GM21723 (cell line): Measurements from ENCODE around the gene RYR2.

ENCODE experiments used
- ATAC-seq: cut with Tn5 transposase; IDR thresholded peaks from one replicate; pipeline ENCODE4 v1.9.1; 2021; ENCODE audit warnings: mild to moderate bottlenecking, moderate library complexity; ENCODE audit not compliant: unreplicated experiment

RYR2 gene

DNA sequence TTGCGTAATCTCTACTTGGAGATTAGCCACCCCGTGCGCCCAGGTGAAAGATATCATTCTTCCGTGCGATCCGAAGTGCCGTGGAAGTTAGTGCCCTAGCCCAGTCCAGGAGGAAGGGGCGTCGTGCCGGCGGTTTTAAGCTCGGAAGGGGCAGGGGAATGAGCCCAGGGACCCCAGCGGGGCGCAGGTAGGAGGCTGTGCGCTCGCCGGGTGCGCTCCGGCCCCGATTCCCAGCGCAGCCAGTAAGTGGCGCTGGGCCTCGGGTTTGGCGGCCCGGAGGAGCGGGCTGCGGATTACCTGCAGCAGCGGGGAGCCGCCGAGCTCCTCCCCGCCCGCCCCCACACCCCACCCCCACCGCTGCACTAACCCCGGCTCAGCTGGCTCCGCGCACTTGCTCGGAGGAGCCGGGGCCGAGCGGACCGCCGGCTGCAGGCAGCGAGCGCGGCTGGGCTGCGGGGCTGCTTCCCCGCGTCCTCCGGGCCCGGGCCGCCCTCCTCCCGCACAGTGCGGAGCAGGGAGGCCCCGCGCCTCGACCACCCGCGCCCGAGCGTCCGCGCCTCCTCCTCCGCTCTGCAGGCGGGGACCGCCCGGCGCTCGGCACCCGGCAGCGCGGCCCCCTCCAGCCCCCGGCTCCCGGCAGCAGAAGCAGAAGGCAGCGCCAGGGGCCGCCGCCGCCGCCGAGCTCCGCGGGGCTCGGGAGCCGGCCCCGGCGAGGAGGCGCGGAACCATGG is at the start of gene RYR2:
RYR2 (plus strand) TSS at position 390 of the 731 bp plus-strand sequence; CDS start at position 728, 338 bp downstream.
- ATAC-seq: no peak

DNA sequence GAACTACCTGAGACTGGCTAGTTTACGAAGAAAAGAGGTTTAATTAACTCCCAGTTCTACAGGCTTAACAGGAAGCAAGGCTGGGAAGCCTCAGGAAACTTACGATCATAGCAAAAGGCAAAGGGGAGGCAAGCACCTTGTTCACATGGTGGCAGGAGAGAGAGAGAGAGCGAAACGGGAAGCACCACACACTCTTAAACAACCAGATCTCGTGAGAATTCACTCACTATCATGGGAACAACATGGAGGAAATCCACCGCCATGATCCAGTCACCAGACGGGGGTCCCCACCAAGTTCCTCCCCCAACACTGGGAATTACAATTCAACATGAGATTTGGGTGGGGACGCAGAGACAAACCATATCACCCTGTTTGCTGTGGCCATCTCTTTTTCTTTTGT is 49.5 kb upstream of the RYR2 start:
- ATAC-seq: no peak

DNA sequence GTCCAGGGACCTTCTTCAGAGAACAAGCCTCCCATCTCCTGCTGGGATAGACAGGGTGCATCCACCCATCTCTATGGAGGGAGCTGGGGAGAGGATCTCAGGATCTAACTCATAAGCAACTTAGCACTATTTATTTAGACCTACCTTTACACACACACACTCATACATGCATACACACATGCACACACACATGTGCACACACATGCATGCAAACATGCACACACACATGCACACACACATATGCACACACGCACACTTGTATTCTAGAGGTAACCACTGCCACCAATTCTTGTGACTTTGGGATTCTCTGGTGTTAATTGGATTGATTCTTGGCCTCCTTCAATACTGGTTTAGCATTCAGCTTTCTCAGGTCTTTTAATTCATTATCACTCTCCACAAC is 47.5 kb upstream of the RYR2 start:
- ATAC-seq: no peak

DNA sequence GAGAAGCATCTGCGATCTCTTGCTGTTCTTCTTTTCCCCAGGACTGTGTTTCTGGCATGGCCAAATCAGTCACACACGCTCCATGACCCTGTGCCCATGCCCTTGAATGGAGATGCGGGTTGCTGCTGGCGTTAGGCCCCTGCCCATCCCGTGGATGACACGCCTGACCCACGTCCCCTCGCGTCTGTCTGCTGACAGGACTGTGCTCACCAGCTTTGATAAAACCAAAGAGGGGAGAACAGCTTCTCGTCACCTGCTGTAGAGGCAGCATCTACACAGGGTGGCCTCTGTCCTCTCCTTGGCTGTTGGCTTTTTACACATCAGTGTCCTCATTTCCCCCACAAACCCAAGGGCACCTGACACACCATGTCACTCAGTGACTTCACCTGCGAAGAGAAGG is 44.6 kb upstream of the RYR2 start:
- ATAC-seq: no peak

DNA sequence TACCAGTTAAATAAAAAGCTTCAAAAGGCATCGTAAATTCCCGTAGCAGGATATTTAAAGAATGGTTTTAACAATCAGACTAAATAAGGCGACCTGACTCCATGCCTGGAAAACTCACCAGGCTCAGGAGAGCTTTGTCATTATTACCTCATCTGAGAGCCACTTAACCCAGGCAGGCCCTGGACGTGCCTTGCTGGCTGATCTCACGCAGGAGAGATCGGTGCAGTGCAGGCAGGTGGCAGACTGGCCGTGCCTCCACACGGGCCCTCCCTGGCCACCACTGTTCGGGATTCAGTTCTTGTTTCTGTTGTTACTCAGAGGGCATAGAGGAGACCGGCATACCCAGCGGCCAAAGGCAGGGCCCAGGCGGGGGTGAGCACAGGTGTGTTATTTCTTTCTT is 44.1 kb upstream of the RYR2 start:
- no peak for ATAC-seq

DNA sequence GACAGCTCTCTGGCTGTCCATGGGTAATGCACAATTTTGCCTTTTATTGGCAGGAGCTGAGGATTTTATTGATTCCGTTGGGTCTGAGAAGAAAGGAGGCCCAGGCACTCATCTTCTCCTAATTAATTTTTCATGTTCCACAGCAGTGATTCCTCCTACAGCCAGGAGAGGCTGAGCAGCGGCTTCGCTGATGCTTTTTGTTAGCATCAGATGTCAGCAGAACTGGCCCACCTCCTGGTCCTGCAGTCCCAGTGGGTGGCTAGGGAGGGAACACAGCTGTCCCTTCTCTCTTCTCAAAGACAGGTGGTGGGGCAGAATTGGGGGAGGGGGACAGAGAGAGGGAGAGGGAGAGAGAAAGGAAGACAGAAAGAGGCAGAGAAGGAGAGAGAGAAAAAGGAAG is 43.4 kb upstream of the RYR2 start:
- ATAC-seq: no peak

DNA sequence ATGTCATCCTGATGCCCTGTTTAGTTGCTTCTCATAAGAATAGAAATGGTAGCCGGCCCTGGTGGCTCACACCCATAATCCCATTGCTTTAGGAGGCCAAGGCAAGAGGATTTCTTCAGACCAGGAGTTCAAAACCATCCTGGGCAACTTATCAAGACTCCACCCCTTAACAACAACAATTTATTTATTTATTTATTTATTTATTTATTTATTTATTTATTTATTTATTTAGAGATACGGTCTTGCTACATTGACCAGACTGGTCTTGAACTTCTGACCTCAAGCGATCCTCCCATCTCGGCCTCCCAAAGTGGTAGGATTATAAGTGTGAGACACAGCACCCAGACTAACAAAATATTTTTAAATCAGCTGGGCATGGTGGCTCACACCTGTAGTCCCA is 41.8 kb upstream of the RYR2 start:
- no peak for ATAC-seq

DNA sequence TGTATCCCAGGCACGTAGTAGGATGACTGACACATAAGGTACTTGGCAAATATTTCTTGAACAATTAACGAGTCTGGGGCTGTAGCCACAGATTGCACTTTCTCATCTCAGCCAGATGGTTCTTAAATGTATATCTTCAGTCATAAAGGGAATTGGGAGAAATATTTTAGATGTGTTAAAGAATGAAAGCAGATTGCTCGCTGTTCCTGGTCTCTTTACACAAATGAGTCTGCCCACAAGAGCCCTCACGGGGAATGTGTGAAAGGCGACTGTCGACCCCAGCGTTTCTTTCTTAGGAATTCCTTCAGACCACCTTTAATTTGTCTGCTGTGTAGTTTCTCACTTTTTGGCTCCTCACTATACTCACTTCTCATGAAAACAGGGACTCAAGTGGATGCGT is 38.5 kb upstream of the RYR2 start:
- ATAC-seq: no peak

DNA sequence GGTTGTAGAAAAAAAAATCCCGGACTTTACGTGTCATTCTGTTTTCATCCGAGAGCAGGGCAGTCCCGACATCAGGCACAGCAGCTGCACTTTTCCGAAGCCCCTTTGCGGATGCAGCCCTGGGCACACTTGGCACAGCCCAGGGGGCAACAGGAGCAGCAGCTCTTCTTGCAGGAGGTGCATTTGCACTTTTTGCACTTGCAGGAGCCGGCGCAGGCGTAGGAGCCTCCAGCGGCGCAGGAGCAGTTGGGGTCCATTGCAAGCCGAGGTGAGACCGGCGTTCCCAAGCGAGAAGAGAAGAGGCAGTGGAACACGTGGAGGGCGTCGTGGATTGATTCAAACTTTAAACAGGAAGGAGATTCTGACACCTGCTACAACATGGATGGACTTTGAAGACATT is 37.9 kb upstream of the RYR2 start, which contains the start of gene MT1HL1:
MT1HL1 (minus strand) TSS at position 326 of the 400 bp plus-strand sequence; CDS start at position 257, 69 bp downstream.
- ATAC-seq: no peak

DNA sequence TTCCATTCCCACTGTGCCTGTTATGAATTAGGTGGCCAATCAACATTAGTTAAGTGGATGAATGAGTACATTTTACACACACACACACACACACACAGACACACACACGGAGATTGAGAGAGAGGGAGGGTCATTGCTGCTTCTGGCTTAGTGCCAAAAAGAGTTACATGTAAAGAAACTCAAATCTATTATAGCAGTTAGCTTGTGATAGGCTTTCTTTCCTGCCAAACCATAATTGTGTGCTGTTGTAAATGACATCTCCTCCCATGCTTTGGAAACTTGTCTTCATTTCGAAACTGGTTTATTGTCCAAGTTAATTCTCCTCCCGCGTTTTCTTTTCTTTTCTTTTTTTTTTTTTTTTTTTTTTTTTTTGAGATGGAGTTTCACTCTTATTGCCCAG is 36.3 kb upstream of the RYR2 start:
- ATAC-seq: no peak

DNA sequence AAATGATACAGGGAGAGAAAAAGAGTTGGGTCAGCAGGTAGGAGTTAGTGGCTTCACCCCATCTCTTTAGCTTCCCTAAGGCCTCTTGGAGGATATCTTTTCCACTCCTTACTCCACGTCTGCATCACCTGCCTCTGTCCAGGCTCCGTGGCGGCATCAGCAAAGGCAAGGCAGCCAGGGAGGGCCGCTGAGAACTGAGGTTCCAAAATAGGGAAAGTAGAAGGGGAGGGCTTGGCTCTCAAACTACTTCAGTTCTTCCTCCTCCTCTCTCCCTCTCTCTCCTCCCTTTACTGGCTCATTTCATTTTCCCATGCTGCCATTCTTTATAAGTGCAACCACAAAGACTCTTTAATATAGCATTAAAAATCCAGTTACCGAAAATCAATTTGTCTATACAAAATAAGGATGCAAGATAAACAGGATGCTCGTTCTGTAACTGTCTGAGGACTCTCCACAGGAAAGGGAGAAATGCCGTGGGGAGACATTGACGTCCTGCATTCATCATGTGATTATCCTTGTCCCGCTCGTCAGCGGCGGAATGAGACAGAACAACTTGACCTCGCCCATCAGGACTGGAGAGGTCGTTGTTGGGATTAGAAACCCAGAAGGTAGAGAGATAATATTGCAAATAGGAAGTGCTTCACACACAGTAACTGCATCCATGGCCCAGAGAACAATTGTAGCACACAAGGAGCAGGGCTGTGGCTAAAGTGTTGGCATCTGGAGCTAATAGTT is 34.7 kb upstream of the RYR2 start:
- ATAC-seq: no peak

DNA sequence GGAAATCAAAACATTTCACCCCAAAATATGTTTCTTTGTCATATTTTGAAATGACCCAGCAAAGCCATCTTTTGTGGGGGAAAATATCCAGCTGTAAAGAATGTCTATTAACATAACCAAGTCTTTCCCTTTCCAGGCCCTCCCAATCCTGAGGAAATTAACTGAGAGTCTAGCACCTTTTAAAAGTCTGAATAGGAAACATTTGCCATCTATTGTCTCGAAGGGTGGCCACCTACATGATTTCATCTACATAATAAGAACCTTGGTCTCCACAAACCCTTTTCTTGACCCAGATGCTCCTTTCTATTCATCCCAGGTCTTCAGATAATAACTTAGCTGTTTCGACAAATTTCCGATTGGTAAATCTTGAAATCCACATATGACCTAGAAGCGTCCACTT is 32.4 kb upstream of the RYR2 start:
- ATAC-seq: no peak

DNA sequence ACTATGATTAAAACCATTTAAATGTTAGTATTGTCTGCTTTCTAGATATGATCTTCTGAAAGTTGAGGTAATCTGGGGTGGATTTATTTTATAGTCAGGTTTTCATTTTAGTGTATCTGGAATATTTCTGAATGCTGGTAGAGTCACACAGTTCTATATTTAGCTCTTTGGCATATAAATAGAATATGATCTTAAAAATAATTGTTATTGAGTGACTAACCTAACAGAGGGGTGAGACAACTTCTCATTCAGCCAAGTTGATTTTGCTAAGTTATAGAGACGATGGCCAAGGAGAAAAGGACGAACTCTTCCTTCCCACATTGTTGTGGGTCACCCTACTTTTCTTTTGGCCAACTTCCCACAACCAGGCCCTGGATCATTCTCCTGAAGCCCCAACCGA is 30.6 kb upstream of the RYR2 start:
- no peak for ATAC-seq

DNA sequence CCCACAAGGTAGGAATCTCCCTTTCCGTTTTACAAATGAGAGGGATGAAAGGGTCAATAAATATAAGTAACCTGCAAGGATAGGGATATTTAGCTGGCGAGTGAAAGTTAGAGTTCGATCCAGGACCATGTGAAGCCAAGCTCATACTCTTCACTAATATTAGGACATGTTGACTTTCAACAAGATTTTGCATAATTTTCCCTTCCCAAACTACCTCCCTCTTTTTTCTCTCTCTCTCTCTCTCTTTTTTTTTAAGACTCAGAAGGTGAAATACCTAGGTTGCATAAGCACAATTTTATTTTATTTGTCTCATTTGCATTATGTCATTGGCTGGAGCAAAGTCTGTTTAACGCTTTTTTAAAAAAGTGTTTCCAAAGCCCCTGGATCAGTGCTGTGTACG is 29.6 kb upstream of the RYR2 start:
- no peak for ATAC-seq

DNA sequence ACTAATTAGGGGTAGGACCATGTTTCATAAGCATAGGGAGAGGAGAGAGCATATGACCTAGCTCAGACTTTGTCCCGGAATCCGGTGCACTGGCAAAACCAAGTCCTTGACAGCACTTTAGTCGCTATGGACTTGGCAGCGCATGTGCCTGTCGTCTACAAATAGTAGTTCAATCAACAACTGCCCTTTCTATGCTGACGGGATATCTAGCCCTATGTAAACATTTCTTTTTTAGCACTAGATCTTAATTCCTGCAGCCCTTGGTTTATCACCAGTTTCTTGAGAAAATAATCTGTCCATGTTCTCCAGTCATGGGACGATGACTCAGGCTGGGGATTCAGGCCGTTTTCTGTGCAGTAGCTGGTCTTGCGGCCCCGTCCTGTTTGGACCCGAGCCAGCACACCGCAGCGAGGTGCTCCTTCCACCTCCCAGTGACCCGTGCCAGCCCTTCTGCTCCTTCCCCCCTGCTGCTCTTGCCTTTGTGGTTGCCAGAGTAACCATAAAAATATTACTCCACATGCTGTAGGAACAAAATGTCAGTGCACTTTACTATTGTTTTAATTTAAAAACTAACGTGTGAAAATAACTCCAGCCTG is 29.1 kb upstream of the RYR2 start:
- no peak for ATAC-seq

DNA sequence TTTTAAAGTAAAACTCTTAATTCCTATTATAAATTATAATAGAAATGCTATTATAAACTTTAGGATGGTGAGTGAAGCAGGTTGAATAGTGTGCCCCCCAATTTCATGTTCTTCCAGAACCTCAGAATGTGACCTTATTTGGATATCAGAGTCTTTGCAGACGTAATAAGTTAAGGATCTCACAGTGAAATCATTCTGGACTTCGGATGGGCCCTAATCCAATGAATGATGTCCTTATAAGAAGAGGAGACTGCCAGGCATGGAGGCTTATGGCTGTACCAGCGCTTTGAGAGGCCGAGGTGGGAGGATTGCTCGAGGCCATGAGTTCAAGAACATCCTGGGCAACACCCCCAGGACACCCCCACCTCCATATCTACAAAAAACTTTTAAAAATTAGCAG is 28.4 kb upstream of the RYR2 start:
- no peak for ATAC-seq

DNA sequence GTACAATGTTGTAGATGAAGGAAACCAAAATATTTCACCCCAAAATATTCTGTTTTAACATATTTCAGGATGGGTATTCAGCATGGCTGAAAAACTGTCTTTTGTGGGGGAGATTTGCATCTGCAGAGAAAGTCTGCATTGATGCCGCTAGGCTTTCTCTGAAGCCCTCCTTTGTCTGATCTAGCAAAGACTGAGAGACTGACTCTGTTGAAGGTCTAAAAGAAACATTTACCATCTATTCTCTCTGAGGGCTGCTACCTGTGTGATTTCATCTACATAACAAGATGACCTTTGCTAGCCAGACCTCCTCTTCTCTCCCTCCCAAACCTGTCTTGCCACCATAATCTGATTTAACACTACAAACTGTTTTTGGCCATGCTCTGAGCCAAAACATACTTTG is 25.4 kb upstream of the RYR2 start:
- no peak for ATAC-seq

DNA sequence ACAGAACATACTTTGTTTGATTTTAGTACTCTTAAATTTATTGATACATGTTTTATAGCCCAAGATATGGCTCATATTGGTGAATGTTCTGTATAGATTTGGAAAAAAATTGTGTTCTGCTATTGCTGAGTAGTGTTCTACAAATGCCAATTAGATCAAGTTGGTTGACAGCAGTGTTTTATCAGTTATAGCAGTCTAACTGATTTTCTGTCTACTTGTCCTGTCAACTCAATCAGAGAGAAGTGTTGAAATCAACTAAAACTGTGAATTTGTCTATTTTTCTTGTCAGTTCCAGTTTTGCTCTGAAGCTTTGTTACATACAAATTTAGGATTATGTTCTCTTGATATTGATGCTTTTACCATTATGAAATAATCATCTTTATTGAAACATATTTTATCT is 23.1 kb upstream of the RYR2 start:
- ATAC-seq: no peak

DNA sequence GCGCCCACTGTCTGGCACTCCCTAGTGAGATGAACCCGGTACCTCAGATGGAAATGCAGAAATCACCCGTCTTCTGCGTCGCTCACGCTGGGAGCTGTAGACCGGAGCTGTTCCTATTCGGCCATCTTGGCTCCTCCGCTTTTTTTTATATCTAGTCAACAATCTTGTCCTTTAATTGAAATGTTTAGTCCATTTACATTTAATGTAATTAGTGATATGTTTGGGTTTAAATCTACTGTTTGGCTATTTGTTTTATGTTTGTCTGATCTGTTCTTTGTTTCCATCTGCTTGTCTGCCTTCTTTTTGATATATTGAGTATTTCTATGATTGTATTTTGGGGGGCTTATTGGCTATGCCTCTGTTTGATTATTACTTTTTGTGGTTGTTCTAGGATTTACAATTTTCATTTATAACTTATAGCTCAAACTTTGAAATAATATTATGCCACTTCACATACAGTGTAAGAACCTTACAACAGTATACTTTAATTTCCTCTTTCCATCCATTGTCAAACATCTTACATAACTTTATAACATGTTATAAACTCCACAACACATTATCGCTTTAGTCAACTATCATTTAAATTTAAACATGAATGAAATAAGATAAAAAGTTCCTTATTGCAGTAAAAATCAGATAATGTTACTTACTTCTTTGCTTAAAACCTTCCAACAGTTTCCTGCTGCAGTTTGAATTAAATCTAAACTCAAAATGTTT is 16.5 kb upstream of the RYR2 start:
- ATAC-seq: no peak

DNA sequence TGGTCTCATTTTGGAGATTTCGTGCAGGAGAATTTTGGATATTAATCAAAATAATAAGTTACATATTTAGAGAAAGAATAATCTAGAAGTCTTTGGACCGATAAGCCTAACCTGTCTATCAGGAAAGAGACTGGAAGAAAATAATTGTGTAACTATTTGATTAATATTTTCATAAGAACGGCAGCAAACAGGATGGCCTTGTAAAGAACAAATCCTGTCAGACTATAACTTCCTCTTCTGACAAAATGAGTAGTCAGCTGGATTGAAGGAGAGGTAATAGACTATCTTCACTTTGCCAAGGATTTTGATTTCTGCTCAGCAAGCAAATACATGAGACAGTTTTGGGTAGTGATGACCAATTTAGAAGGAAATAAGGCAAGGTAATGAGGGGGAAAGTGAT is 12.7 kb upstream of the RYR2 start:
- no peak for ATAC-seq

DNA sequence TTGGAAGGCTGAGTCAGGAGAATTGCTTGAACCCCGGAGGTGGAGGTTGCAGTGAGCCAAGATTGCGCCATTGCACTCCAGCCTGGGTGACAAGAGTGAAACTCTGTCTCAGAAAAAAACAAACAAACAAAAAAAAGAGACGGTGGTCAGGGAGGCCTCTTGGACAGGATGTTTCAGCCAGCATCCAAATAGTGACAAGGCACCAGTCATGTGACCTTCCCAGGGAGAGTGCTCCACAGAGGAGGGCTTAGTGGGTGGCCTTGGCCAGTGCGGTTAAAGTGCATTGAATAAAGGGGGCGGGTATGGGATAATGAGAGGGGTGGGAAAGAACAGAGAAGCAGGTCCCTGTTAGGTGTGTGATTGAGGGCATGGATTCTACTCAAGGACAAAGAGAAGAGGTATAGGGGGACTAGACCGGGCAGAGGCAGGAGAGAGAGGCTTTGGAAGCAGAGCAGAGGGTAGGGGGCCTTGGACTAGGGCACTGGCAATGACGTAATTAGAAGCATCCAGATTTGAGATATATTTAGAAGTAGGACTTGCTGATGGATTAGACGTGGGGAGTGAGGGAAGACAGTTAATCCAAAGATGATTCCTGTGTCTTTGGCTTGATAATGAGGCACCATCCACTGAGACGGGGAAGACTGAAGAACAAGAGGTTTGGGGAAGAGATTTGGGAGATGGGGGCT is 12.0 kb upstream of the RYR2 start:
- no peak for ATAC-seq
